ENCODE measurements around the gene IKBKG. TPM values are rescaled to one million over a fixed set of nuclear protein-coding genes. Genes with fewer than 3 reads are reported as not detected.
A peak's percentile ranks its signal among the peaks of the same experiment; 100 is the strongest.
"Not testable (repeated sequence)": the region's sequence is repeated elsewhere in the genome, so short reads cannot be mapped to it uniquely, and the experiment has no call there.

The IKBKG gene
- total RNA-seq, 1 donor from 2014 or later: 14.8 TPM

DNA sequence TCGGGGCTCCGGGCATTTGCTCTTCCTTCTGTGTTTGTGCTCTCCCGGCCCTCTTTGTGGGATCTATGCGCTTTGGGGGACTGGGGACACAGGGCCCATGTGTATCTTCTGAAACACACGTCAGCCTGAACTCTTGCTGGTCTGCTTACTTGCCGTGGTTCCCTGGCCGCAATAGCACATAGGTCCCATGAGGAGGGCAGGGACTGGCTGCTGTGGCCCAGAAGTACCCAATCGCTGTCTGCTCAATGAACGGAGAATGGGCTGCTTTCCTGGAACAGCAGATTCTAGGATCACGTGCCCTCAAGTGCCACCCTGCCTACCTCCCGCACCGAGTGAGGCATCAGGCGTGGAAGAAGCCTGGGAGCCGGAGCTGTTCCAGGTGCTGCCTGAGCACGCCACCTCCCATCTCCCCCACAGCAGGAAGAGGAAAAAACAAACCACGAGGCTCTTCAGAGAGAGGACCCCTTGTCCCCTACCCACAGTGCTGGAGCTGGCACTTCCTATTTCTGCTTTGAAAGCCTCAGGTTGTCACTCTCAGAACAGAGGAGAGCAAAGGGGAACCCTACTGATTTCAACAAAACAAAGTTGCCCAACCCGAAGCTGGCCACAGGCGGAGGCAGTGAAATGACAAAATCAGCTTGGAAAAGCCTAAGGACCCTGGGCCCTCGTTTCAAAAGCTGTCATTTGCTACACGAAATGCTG lies 4.5 kb upstream of the IKBKG start:
- Histone ChIP-seq H3K36me3 (no peaks in the 10 kb centered on the region), H3K27ac (replicated peaks) (peak overlapping the region; percentile 67), H3K9me3 (replicated peaks) (no peaks in the 10 kb centered on the region), H3K27me3 (ENCODE audit: low read depth) (no peaks in the 10 kb centered on the region), H3K4me3 (no peak overlapping the region), H3K4me1 (peaks cover 25% of the 10 kb centered on the region)
- TF ChIP-seq, protein P1, sequence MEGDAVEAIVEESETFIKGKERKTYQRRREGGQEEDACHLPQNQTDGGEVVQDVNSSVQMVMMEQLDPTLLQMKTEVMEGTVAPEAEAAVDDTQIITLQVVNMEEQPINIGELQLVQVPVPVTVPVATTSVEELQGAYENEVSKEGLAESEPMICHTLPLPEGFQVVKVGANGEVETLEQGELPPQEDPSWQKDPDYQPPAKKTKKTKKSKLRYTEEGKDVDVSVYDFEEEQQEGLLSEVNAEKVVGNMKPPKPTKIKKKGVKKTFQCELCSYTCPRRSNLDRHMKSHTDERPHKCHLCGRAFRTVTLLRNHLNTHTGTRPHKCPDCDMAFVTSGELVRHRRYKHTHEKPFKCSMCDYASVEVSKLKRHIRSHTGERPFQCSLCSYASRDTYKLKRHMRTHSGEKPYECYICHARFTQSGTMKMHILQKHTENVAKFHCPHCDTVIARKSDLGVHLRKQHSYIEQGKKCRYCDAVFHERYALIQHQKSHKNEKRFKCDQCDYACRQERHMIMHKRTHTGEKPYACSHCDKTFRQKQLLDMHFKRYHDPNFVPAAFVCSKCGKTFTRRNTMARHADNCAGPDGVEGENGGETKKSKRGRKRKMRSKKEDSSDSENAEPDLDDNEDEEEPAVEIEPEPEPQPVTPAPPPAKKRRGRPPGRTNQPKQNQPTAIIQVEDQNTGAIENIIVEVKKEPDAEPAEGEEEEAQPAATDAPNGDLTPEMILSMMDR (IDR thresholded peaks at IDR 0.05; ENCODE audit: borderline replicate concordance): no peak
- DNase-seq: no peak
- intact Hi-C loops (cut with micrococcal nuclease): no loop called here

DNA sequence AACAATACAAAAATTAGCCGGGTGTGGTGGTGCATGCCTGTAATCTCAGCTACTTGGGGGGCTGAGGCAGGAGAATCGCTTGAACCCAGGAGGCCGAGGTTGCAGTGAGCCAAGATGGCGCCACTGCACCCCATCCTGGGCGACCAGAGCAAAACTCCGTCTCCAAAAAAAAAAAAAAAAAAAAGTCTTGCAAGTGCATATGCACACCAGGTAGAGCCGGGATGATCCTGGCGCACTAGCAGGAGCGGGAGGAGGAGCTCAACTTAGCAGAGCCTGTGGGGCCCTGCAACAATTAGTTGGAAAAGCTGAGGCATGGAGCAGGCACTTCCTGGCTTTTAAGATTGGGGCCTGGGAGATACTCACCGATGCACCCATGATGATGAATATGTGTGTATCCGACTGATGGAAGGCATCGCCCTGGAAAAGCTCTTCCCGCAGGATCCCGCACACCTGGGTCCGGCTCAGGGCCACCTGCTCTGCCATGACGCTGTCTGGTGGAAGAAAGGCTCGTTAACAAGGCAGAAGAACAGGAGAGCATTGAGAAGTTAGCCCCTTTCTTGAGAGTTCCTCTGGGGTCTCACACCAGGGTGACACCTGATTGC lies 1.6 kb upstream of the IKBKG start:
- no peaks in the 10 kb centered on the region for H3K9me3 ChIP-seq (replicated peaks)
- intact Hi-C loops (cut with micrococcal nuclease): no loop called here
- H3K36me3 ChIP-seq: no peaks in the 10 kb centered on the region
- no peaks in the 10 kb centered on the region for H3K27me3 ChIP-seq (ENCODE audit: low read depth)
- peaks cover 43% of the 10 kb centered on the region for H3K4me1 ChIP-seq
- no peak overlapping the region for H3K27ac ChIP-seq (replicated peaks)
- DNase-seq: no peak
- H3K4me3 ChIP-seq: peak overlapping the region; percentile 78
- TF ChIP-seq, protein P1 (IDR thresholded peaks at IDR 0.05; ENCODE audit: borderline replicate concordance): no peak

GRCh38 chrX:154546354-154547244 lies 821 bp upstream of the IKBKG start, which contains the start of gene G6PD:
G6PD (minus strand) TSS chrX:154546846; CDS start chrX:154546155, 691 bp downstream.
- intact Hi-C loops (cut with micrococcal nuclease): no loop called here
- Histone ChIP-seq H3K4me3 (peak within 1 kb of the TSS; percentile 78), H3K4me1 (peaks cover 38% of the 10 kb centered on the region), H3K9me3 (replicated peaks) (no peaks in the 10 kb centered on the region), H3K27me3 (ENCODE audit: low read depth) (no peaks in the 10 kb centered on the region), H3K36me3 (no peaks in the 10 kb centered on the region), H3K27ac (replicated peaks) (peak within 1 kb of the TSS; percentile 95)
- peak; percentile 74 for DNase-seq
- TF ChIP-seq, protein P1 (IDR thresholded peaks at IDR 0.05; ENCODE audit: borderline replicate concordance): no peak

GRCh38 chrX:154548028-154548316 lies 552 bp downstream of the IKBKG start:
- Histone ChIP-seq H3K9me3 (replicated peaks) (no peaks in the 10 kb centered on the region), H3K4me1 (peaks cover 27% of the 10 kb centered on the region), H3K27ac (replicated peaks) (peak overlapping the region; percentile 95), H3K36me3 (no peaks in the 10 kb centered on the region), H3K27me3 (ENCODE audit: low read depth) (no peaks in the 10 kb centered on the region), H3K4me3 (peak overlapping the region; percentile 78)
- intact Hi-C loops (cut with micrococcal nuclease): no loop called here
- TF ChIP-seq, protein P1 (IDR thresholded peaks at IDR 0.05; ENCODE audit: borderline replicate concordance): no peak
- no peak for DNase-seq

GRCh38 chrX:154549766-154550165 lies 2.3 kb downstream of the IKBKG start:
- H3K27me3 ChIP-seq (ENCODE audit: low read depth): no peaks in the 10 kb centered on the region
- TF ChIP-seq, protein P1 (IDR thresholded peaks at IDR 0.05; ENCODE audit: borderline replicate concordance): no peak
- no peak for DNase-seq
- intact Hi-C loops (cut with micrococcal nuclease): no loop called here
- H3K9me3 ChIP-seq (replicated peaks): no peaks in the 10 kb centered on the region
- peaks cover 27% of the 10 kb centered on the region for H3K4me1 ChIP-seq
- no peaks in the 10 kb centered on the region for H3K36me3 ChIP-seq
- no peak overlapping the region for H3K4me3 ChIP-seq
- H3K27ac ChIP-seq (replicated peaks): no peak overlapping the region

GRCh38 chrX:154552112-154552806 lies 4.8 kb downstream of the IKBKG start:
- H3K9me3 ChIP-seq (replicated peaks); H3K36me3 ChIP-seq; intact Hi-C loops (cut with micrococcal nuclease); H3K27ac ChIP-seq (replicated peaks); H3K4me3 ChIP-seq; DNase-seq; H3K27me3 ChIP-seq (ENCODE audit: low read depth): not testable (repeated sequence)
- peaks cover 18% of the 10 kb centered on the region for H3K4me1 ChIP-seq

DNA sequence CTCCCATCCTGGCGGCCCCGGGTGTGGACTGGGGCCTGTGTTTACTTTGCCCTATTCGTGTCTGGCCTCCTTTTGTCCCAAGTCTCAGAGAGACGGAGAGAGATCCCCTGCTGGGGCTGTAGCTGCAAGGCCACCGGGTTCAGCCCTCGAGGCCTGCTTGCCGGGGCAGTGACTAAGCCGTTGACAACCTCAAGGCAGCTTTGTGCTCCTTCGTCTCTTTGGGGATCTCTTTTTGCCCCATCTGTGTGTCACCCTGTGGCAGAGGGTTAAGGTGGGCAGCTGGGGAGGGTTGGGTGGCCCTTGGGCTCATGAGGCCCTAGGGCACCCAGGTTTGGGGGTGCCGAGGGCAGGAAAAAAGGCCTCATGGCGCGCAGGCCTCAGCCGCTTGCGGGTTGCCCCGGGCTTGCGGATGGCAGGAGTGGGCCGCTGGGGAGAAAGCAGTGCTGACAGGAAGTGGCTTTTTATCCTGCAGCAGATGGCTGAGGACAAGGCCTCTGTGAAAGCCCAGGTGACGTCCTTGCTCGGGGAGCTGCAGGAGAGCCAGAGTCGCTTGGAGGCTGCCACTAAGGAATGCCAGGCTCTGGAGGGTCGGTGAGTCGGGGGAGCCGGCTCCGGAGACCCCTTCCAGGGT lies 10.8 kb downstream of the IKBKG start:
- H3K4me3 ChIP-seq; H3K4me1 ChIP-seq; H3K9me3 ChIP-seq (replicated peaks); H3K27ac ChIP-seq (replicated peaks); intact Hi-C loops (cut with micrococcal nuclease); H3K27me3 ChIP-seq (ENCODE audit: low read depth); DNase-seq; H3K36me3 ChIP-seq: not testable (repeated sequence)

Data from left ventricle myocardium inferior (tissue), 1 donor.